ENCODE measurements around the gene FCHO1. TPM values are rescaled to one million over a fixed set of nuclear protein-coding genes. Genes with fewer than 3 reads are reported as not detected.

The FCHO1 gene
- total RNA-seq, 1 donor from 2014 or later = 26.1 TPM

DNA sequence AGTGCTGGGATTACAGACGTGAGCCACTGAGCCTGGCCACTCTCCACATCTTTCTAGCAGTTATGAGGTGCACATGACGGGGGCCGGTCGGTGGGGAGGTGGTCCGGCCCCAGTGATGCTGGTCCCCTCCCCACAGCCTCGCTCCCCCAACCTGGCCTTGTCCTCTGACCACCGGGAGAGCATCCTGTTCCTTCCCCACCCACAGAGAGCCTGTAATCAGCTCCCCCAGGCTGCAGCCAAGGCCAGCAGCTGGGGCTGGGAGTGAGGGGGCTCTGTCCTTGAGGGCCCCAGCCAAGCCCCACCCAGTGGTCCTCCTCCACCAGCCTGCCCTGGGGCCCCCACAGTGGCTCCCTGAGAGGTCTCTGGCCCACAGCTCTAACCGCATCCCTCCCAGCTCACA is 73.1 kb downstream of the FCHO1 start:
- FAIRE-seq = no peak
- DNase-seq (ENCODE audit: low spot score in 2 of 2) = no peak

DNA sequence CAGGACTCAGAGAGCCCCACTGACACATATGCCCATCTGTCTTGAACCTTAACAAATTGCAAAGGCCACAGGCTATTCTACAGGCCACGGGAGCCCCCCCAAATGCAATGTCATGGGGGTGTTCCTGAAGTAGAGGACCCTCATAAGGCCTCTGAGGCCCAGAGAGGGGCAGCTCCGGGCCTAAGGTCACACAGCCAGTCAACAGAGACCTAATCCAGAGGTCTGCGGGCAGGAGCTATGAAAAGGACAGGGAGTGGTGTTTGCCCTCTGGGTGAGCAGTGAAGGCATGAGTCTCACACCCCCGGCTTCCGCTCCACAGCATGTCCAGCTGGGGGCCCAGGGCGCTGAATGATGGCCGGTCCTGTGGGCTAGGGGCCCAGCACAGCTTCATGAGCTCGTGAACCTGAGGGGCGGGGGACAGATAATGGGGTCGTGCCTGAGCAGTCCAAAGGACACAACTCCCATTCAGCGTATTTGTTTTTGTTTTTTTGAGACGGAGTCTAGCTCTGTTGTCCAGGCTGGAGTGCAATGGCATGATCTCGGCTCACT is 75.3 kb downstream of the FCHO1 start:
- DNase-seq (ENCODE audit: low spot score in 2 of 2) = no peak
- FAIRE-seq = no peak

DNA sequence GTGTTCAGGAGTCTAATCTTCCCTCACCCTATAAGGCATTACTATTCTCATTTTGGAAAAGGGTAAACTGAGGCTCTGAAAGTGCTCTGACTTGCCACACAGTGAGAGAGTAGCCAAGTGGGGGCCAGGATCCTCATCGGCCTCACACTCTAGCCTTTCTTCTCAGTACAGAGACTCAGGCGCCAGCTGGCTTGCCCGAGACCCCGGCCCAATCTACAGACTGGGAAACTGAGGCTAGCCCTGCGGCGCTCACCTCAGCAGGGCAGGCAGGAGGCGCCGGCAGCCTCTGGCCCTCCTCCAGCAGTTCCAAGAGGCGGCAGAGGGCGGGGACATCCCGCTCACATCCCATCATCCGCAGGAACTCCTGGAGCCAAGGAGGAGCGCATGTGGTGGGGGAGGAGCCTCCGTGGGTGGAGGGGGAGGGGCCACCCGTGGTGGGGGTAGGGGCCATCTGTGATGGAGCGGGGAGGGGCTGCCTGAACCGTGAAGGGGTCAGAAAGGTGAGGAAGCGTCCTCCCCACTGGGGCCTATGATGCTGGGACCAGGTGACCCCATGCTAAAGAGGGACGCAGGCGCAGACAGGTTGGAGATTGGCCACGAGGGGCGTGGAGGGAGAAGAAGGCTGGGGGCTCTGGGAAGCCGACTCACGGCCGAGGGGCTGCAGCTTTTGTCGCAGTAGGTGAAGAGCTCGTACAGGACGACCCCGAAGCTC is 78.7 kb downstream of the FCHO1 start:
- no peak for FAIRE-seq
- peak in 1 of 2 donors; percentile 70 for DNase-seq (ENCODE audit: low spot score in 2 of 2)

DNA sequence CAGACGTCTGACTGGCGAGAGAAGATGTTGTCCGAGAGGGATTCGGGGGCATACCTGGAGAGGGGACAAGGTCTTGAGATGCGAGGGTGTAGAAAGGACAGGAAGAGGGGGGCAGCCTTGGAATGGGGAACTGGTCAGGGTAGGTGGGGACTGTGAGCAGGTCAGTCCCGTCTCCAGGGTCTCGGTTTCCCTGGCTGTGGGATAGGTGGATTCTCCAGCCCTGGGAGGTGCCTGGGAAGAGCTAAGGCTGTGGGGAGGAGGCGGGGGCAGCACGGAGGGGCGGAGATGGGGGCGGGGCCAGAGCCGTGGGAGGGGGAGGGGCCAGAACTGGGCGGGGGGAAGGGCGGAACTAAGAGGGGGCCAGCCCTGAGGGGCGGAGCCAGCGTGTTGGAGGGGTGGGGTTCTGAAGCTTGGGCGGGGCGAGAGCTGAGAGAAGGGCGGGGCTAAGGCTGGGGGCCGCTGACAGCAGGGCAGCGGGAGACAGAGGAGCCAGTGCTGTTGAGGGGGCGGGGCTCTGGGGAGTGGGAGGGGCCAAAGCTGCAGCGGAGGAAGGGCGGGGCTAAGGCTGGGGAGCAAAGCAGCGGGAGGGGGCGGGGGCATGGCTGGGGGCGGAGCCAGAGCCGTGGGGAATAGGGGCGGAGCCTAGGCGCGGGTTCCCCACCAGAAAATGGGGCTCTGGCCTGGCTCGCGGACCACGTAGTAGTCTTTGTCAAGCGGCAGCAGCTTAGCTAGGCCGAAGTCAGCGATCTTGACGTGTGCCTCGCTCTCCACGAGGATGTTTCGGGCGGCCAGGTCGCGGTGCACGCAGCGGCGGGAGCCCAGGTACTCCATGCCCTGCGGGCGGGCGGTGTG is 79.5 kb downstream of the FCHO1 start:
- no peak for FAIRE-seq

DNA sequence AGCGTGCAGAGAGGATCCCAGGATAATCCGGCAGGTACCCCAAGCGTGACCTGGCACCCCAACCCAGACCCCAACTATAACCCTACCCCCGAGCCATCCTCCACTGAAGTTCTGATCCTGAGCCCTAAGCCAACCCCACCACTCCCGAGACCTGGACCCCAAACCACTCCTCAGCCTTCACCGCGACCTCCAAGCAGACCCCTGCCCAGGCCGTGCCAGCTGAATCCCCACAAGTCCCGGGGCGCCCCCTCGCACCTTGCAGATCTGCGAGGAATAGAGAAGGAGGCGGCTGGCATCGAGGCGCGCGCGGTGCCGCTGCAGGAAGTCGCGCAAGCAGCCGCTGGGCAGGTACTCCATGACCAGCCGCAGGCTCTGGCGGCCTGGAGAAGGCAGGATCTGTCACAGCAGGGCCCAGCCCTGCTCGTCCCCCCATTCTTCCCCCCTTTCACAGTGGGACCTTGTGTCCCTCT is 80.2 kb downstream of the FCHO1 start:
- no peak for FAIRE-seq
- DNase-seq (ENCODE audit: low spot score in 2 of 2) = no peak

More for the DNA sequence above, 79.5 kb downstream of the FCHO1 start:
- peak; percentile 55 to 91 for DNase-seq (ENCODE audit: low spot score in 2 of 2)

DNA sequence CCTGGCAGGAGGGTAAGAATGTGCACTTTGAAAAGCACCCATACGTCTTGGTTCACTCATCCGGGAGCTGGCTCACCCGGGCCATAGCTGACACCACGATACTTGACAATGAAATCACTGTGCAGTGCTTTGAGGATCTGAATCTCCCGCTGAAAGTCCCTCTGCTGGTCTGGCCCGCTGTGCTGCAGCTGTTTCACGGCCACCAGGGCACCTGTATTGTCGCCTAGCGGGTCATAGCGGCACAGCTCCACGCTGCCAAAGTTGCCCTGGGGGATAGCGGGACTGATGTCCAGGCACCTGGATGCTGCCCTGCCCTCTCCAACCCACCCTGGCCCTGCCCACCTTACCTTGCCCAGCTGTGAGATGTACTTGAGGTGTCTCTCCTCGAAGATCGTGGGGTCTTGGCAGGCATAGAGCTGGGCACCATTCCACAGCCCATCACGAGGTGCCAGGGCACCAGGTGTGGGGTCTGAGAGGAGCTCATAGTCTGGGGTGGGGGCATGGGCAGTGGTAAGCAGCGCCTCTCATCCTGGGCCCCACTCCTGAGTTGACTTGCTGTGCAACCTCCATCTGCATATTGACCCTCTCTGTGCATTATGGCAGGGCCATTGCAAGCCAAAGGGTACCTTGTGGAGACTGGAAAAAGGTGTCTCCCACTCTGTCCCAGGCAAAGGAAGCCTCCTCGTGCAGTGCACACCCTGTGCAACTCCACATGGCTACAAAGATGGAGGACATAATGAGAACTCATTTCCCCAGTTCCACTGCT is 81.3 kb downstream of the FCHO1 start:
- DNase-seq (ENCODE audit: low spot score in 2 of 2) = no peak
- no peak for FAIRE-seq

DNA sequence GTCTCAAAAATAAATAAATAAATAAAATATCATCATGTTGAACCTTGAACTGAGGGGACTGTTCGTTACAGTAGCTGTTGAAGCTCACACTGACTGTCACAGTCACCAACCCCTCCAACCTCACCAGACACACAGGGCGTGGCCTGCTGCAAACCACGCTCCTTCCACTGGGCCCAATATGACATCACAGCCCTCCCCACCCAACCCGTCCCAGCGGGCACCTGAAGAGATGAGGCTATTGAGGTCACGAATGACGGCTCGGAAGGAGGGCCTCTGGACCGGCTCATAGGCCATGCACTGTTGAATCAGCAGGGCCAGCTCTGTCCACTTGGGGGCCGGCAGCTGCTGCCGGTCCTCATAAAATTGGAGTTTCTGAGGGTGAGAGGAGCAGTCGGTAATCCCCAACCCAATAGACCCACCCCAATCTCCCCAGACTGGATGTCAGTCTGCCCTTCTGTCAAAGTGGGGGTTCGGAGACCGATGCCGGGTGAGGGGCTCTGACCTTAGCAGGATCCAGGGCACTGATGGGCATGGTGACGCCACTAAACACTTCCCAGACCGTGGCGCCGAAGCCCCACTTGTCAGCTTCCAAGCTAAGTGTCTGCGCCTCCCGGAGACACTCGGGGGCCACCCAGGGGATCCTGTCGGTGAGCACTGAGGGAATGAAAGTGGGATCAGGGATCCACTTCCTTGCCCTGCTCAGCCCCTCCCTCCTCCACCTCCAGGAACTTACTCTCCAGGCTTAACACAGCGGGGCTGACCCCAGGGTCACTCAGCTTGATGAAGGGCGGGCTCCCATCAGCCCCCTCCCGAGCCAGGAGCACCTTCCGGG is 83.3 kb downstream of the FCHO1 start:
- DNase-seq (ENCODE audit: low spot score in 2 of 2) (no peak), FAIRE-seq (no peak)

DNA sequence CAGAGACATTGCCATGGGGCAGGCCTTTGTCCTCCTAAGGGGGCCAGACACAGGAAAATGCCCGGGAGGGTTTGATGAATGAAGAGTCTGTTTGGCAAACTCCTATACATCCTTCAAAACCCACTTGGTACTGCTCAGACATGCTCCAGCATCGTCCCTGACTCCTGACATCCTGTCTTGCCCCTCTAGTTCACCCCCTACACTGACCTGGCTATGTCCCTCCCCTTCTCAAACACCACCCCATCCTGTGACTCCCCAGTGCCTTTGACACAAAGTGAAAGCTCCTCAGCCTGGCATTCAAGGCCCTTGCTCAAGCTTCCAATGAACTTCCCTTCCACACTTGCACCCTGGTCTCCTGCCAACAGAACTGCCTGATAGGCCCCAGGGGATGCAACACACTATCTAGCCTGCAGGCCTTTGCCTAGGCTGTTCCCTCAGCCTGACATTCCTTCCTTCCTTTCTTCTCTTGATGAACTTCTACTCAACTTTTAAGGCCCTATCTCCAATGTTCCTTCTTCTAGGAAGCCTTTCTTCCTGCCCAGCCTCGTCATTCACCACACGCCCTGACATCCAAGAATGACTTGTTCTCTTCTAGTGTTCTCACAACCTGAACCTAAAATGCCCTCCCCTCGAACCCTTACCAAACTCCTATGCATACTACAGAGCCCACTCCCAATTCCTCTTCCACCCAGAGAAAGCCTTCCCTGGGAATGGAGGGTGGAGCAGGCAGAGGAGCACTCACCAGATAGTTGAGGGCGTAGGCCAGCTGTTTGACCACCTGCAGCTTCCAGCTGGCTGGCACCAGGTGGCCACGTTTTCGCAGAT is 84.1 kb downstream of the FCHO1 start:
- FAIRE-seq = no peak
- no peak for DNase-seq (ENCODE audit: low spot score in 2 of 2)

DNA sequence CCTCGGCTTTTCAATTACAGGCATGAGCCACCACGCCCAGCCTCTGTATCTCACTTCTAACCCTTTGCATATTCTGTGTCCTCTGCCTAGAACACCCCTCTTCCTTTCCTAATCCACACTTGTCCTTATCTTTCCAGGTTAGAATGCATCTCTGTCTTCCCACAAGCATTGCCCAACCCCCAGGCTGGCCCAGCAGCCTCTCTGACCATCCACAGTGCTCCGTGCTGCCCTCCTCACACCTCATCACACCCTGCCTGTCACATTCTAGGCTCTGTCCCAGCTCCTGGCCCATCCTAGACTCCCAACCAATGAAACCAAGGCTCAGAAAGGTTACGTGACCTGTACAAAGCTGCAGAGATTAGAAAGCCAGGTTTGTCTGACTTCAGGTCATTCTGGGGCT is 85.3 kb downstream of the FCHO1 start:
- no peak for FAIRE-seq
- DNase-seq (ENCODE audit: low spot score in 2 of 2) = no peak

DNA sequence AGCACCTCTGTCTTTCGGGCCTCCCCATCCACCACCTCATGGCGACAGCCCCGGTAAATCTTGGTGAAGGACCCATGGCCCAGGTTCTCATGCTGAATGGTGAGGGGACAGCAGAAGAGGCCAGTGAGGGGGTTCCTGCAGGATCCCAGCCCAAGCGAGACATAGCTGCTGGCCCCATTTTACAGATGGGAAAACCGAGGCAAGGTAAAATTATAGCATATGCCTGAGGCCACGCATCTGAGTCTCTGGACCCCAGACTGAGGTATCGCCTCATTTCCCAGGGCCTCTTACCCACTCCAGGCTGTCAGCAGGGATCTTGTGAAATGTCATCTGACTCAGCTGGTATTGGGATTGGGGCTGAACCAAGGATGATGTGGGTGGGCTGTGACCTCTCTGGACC is 86.7 kb downstream of the FCHO1 start:
- DNase-seq (ENCODE audit: low spot score in 2 of 2) (no peak), FAIRE-seq (no peak)

Other genes starting within 250 kb of the FCHO1 start
- 38.3 TPM for gene PGLS, start 239.8 kb upstream of the FCHO1 start, total RNA-seq
- 17.1 TPM for gene COLGALT1, start 195.8 kb upstream of the FCHO1 start, total RNA-seq
- gene UNC13A, start 63.1 kb upstream of the FCHO1 start, total RNA-seq = 27.3 TPM
- 20.8 TPM for gene MAP1S, start 32.0 kb upstream of the FCHO1 start, total RNA-seq
- gene B3GNT3, start 43.7 kb downstream of the FCHO1 start, total RNA-seq = not detected
- not detected for gene INSL3, start 70.0 kb downstream of the FCHO1 start, total RNA-seq
- gene JAK3, start 96.5 kb downstream of the FCHO1 start, total RNA-seq = 1.6 TPM
- gene RPL18A, start 108.4 kb downstream of the FCHO1 start, total RNA-seq = 937 TPM
- 2.9 TPM for gene SLC5A5, start 120.5 kb downstream of the FCHO1 start, total RNA-seq
- 15.5 TPM for gene CCDC124, start 181.5 kb downstream of the FCHO1 start, total RNA-seq
- 16.3 TPM for gene KCNN1, start 215.6 kb downstream of the FCHO1 start, total RNA-seq

Data from frontal cortex (tissue), 4 donors.